NCI-H345 (cell line): ENCODE results near the gene PPP1R12C.
"Not testable (repeated sequence)": the region's sequence is repeated elsewhere in the genome, so short reads cannot be mapped to it uniquely, and the experiment has no call there.

Source experiments
- DNase-seq: peaks from one replicate; lab custom pipeline; 2025; lab: John Stamatoyannopoulos, UW

The PPP1R12C gene

GRCh38 chr19:55075371-55075998 is 42.0 kb downstream of the PPP1R12C start, which contains the start of gene EPS8L1:
TSS of gene EPS8L1 (plus strand) at chr19:55075869. CDS start at chr19:55076445, 576 bp downstream.
- DNase-seq = no peak

- DNase-seq = no peak
Measured at GRCh38 chr19:55071913-55072312, 45.5 kb downstream of the PPP1R12C start.

- no peak for DNase-seq
Measured at GRCh38 chr19:55071129-55071502, 46.3 kb downstream of the PPP1R12C start.

- DNase-seq = no peak
Measured at GRCh38 chr19:55070466-55071128, 46.8 kb downstream of the PPP1R12C start.

GRCh38 chr19:55069865-55070197 is 47.6 kb downstream of the PPP1R12C start:
- DNase-seq = no peak

- peak; percentile 29 for DNase-seq
Measured at GRCh38 chr19:55068950-55069864, 48.2 kb downstream of the PPP1R12C start.

GRCh38 chr19:55067869-55068268 is 49.6 kb downstream of the PPP1R12C start:
- no peak for DNase-seq

GRCh38 chr19:55066107-55066709 is 51.2 kb downstream of the PPP1R12C start:
- no peak for DNase-seq

- DNase-seq = not testable (repeated sequence)
Measured at GRCh38 chr19:55065516-55065915, 51.9 kb downstream of the PPP1R12C start.

GRCh38 chr19:55063492-55063843 is 54.0 kb downstream of the PPP1R12C start:
- DNase-seq = no peak

- peak; percentile 92 for DNase-seq
Measured at GRCh38 chr19:55062735-55063491, 54.5 kb downstream of the PPP1R12C start, which contains the start of gene RDH13. TSS of gene RDH13 (minus strand) at chr19:55063148. CDS start at chr19:55063032, 116 bp downstream.

- DNase-seq = not testable (repeated sequence)
Measured at GRCh38 chr19:55060287-55060686, 57.1 kb downstream of the PPP1R12C start.

- no peak for DNase-seq
Measured at GRCh38 chr19:55058781-55059610, 58.4 kb downstream of the PPP1R12C start.

- DNase-seq = no peak
Measured at GRCh38 chr19:55056827-55057226, 60.6 kb downstream of the PPP1R12C start.

- DNase-seq = no peak
Measured at GRCh38 chr19:55053735-55054134, 63.7 kb downstream of the PPP1R12C start.

- no peak for DNase-seq
Measured at GRCh38 chr19:55050749-55051532, 66.5 kb downstream of the PPP1R12C start.

GRCh38 chr19:55048446-55048845 is 69.0 kb downstream of the PPP1R12C start:
- no peak for DNase-seq

GRCh38 chr19:55047951-55048350 is 69.5 kb downstream of the PPP1R12C start:
- DNase-seq = no peak

- DNase-seq = no peak
Measured at GRCh38 chr19:55046975-55047622, 70.3 kb downstream of the PPP1R12C start.
